Measurements from ENCODE around the gene ZNF225.

ZNF225 gene

DNA sequence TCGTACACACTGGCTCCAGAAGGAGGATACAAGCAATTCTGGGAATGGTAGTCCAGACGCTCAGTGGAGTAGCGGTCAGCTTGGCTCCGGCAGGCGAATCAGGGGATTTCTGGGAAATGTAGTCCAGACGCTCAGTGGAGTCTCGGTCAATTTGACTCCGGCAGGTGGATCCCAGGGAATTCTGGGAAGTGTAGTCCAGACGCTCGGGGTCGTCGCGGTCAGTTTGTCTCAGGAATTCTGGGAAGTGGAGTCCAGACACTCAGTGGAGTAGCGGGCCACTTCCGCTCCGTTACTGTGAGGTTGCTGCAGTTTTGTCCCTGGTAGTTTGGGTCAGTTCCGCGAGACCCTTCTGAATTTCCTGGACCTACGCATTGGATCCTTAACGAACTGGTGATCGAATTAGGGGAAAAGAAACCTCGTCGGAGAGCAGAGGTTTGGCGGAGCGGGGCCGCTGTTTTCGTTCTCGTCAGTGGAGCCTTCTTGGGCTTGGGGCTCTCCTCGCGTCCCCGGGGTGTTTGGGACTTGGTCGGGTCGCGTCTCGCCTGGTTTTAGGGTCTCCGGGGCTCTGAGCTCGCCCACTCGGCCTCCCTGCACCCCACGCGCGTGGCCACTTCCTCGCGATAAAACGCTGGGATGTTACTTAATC, at the start of gene ZNF225:
Gene ZNF225 (plus strand): TSS at position 262 of the 646 bp plus-strand sequence. CDS start 2,429 bp downstream, outside the sequence.
- H3K27me3 ChIP-seq (ENCODE audit: control insufficient read depth in 2 of 2, insufficient read depth in 2 of 2, low read length in 2 of 2): no peaks in the 10 kb centered on the region

DNA sequence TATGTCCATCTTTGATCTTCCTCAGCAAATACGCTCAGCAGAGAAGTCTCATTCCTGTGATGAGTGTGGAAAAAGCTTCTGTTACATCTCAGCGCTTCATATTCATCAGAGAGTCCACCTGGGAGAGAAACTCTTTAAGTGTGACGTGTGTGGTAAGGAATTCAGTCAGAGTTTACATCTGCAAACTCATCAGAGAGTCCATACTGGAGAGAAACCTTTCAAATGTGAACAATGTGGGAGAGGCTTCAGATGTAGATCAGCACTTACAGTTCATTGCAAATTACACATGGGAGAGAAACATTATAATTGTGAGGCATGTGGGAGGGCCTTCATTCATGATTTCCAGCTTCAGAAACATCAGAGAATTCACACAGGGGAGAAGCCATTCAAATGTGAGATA, 46.9 kb upstream of the ZNF225 start:
- Histone ChIP-seq H3K27me3 (ENCODE audit: control insufficient read depth in 2 of 2, insufficient read depth in 2 of 2, low read length in 2 of 2) (no peaks in the 10 kb centered on the region), H3K9me3 (ENCODE audit: control insufficient read depth in 2 of 2, low read length in 2 of 2) (peaks cover 24 to 26% of the 10 kb centered on the region in 2 donors), H3K36me3 (ENCODE audit: control insufficient read depth in 2 of 2, insufficient read depth in 2 of 2, low read length in 2 of 2) (peaks cover 43 to 50% of the 10 kb centered on the region in 2 donors), H3K27ac (ENCODE audit: low read depth in 2 of 2, low read length in 2 of 2) (no peak overlapping the region), H3K9ac (ENCODE audit: low read depth in 1 of 2, low read length in 2 of 2) (no peak overlapping the region), H3K4me3 (ENCODE audit: low read length in 2 of 2) (peak overlapping the region in 1 of 2 donors; percentile 20), H3K4me1 (ENCODE audit: control insufficient read depth in 2 of 2, insufficient read depth in 2 of 2, low read length in 2 of 2) (no peaks in the 10 kb centered on the region)

More for the DNA sequence above, at the start of gene ZNF225:
- Histone ChIP-seq H3K9ac (ENCODE audit: low read depth in 1 of 2, low read length in 2 of 2) (peak within 1 kb of the TSS; percentile 72 to 75), H3K36me3 (ENCODE audit: control insufficient read depth in 2 of 2, insufficient read depth in 2 of 2, low read length in 2 of 2) (peaks cover 4 to 12% of the 10 kb centered on the region in 2 donors), H3K9me3 (ENCODE audit: control insufficient read depth in 2 of 2, low read length in 2 of 2) (peaks cover 8% of the 10 kb centered on the region in 2 donors), H3K4me3 (ENCODE audit: low read length in 2 of 2) (peak within 1 kb of the TSS; percentile 82 to 94), H3K27ac (ENCODE audit: low read depth in 2 of 2, low read length in 2 of 2) (peak within 1 kb of the TSS; percentile 46 to 65), H3K4me1 (ENCODE audit: control insufficient read depth in 2 of 2, insufficient read depth in 2 of 2, low read length in 2 of 2) (peaks cover 5 to 10% of the 10 kb centered on the region in 2 donors)

- Histone ChIP-seq H3K27me3 (ENCODE audit: control insufficient read depth in 2 of 2, insufficient read depth in 2 of 2, low read length in 2 of 2) (no peaks in the 10 kb centered on the region), H3K4me1 (ENCODE audit: control insufficient read depth in 2 of 2, insufficient read depth in 2 of 2, low read length in 2 of 2) (peaks cover 0 to 3% of the 10 kb centered on the region in 2 donors), H3K27ac (ENCODE audit: low read depth in 2 of 2, low read length in 2 of 2) (no peak overlapping the region), H3K36me3 (ENCODE audit: control insufficient read depth in 2 of 2, insufficient read depth in 2 of 2, low read length in 2 of 2) (peaks cover 26% of the 10 kb centered on the region in 2 donors), H3K9ac (ENCODE audit: low read depth in 1 of 2, low read length in 2 of 2) (no peak overlapping the region), H3K9me3 (ENCODE audit: control insufficient read depth in 2 of 2, low read length in 2 of 2) (peaks cover 20 to 26% of the 10 kb centered on the region in 2 donors), H3K4me3 (ENCODE audit: low read length in 2 of 2) (no peak overlapping the region)
These were observed 43.8 kb upstream of the ZNF225 start for GRCh38 chr19:44069415-44069814.

- Histone ChIP-seq H3K27ac (ENCODE audit: low read depth in 2 of 2, low read length in 2 of 2) (peak within 1 kb of the TSS; percentile 52 to 56), H3K9ac (ENCODE audit: low read depth in 1 of 2, low read length in 2 of 2) (peak within 1 kb of the TSS; percentile 61 to 72), H3K36me3 (ENCODE audit: control insufficient read depth in 2 of 2, insufficient read depth in 2 of 2, low read length in 2 of 2) (peaks cover 3 to 5% of the 10 kb centered on the region in 2 donors), H3K4me3 (ENCODE audit: low read length in 2 of 2) (peak within 1 kb of the TSS; percentile 71 to 99), H3K9me3 (ENCODE audit: control insufficient read depth in 2 of 2, low read length in 2 of 2) (peaks cover 7 to 8% of the 10 kb centered on the region in 2 donors), H3K27me3 (ENCODE audit: control insufficient read depth in 2 of 2, insufficient read depth in 2 of 2, low read length in 2 of 2) (no peaks in the 10 kb centered on the region), H3K4me1 (ENCODE audit: control insufficient read depth in 2 of 2, insufficient read depth in 2 of 2, low read length in 2 of 2) (peaks cover 0 to 3% of the 10 kb centered on the region in 2 donors)
These were observed 41.2 kb upstream of the ZNF225 start, which contains the start of gene ZNF284 for GRCh38 chr19:44071824-44072542. TSS of gene ZNF284 (plus strand) at chr19:44072159. CDS start at chr19:44076390, 4,231 bp downstream.

DNA sequence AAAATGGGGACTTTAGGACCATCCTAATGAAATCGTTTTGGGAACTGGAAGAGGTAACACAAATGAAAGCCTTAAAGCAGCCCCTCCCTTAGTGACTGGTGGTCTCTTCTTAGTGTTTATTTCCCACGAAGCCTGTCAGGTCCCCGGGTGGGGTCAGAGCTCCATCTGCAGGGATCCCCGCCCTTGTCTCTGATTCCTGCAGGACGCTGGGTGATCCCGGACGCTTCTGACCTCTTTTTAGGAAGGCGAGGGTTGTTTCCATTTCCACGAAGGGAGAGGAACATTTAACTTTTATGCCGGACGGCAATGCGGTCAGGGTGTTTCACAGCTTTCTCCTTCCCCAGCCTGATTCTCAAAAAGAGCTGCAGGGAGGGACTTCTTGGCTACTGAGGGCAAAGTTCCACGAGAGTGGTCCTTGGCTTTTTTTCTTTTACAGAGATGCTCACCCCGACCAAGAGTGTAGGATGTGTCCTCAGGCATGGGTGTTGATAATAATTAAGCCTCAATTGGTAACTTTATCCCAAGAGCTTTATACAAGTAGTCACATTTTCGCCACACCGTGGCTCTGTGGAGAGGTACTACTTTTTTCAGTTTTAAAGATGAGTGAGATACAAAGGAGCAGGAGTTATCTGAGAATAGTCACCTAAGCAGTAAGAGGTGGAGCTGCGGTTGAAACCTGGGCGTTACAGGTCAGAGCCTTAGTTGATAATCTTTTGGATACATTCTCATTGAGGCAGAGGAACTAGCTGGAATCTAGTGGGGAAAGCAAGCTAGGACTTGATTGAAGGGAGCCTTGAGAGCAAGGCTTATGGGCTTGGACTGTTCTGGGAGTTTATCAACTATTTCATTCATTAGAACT, 40.4 kb upstream of the ZNF225 start:
- H3K27ac ChIP-seq (ENCODE audit: low read depth in 2 of 2, low read length in 2 of 2): no peak overlapping the region

GRCh38 chr19:44076325-44076724, 36.9 kb upstream of the ZNF225 start:
- Histone ChIP-seq H3K27me3 (ENCODE audit: control insufficient read depth in 2 of 2, insufficient read depth in 2 of 2, low read length in 2 of 2) (no peaks in the 10 kb centered on the region), H3K36me3 (ENCODE audit: control insufficient read depth in 2 of 2, insufficient read depth in 2 of 2, low read length in 2 of 2) (peaks cover 5 to 7% of the 10 kb centered on the region in 2 donors), H3K27ac (ENCODE audit: low read depth in 2 of 2, low read length in 2 of 2) (no peak overlapping the region), H3K4me3 (ENCODE audit: low read length in 2 of 2) (no peak overlapping the region), H3K9ac (ENCODE audit: low read depth in 1 of 2, low read length in 2 of 2) (no peak overlapping the region), H3K4me1 (ENCODE audit: control insufficient read depth in 2 of 2, insufficient read depth in 2 of 2, low read length in 2 of 2) (peaks cover 0 to 3% of the 10 kb centered on the region in 2 donors), H3K9me3 (ENCODE audit: control insufficient read depth in 2 of 2, low read length in 2 of 2) (no peaks in the 10 kb centered on the region)

More for the DNA sequence above, 40.4 kb upstream of the ZNF225 start:
- Histone ChIP-seq H3K27me3 (ENCODE audit: control insufficient read depth in 2 of 2, insufficient read depth in 2 of 2, low read length in 2 of 2) (no peaks in the 10 kb centered on the region), H3K4me1 (ENCODE audit: control insufficient read depth in 2 of 2, insufficient read depth in 2 of 2, low read length in 2 of 2) (peaks cover 0 to 3% of the 10 kb centered on the region in 2 donors), H3K9ac (ENCODE audit: low read depth in 1 of 2, low read length in 2 of 2) (peak overlapping the region; percentile 61 to 72), H3K4me3 (ENCODE audit: low read length in 2 of 2) (peak overlapping the region; percentile 71 to 99), H3K9me3 (ENCODE audit: control insufficient read depth in 2 of 2, low read length in 2 of 2) (peaks cover under 1 to 4% of the 10 kb centered on the region in 2 donors), H3K36me3 (ENCODE audit: control insufficient read depth in 2 of 2, insufficient read depth in 2 of 2, low read length in 2 of 2) (peaks cover 0 to 1% of the 10 kb centered on the region in 2 donors)

DNA sequence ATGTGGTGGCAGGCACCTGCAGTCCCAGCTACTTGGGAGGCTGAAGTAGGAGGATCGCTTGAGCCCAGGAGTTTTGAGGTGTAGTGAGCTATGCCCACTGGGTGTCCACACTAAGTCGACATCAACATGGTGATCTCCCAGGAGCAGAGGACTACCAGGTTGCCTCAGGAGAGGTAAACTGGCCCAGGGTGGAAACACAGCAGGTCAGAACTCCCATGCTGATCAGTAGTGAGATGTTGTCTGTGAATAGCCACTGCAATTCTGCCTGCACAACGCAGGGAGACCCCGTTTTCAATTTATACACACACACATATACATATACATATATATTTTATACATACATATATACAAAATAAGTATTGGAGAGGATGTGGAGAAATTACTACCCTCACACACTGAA, 21.1 kb upstream of the ZNF225 start:
- H3K27me3 ChIP-seq (ENCODE audit: control insufficient read depth in 2 of 2, insufficient read depth in 2 of 2, low read length in 2 of 2): no peaks in the 10 kb centered on the region
- peaks cover 4 to 7% of the 10 kb centered on the region in 2 donors for H3K36me3 ChIP-seq (ENCODE audit: control insufficient read depth in 2 of 2, insufficient read depth in 2 of 2, low read length in 2 of 2)
- H3K4me1 ChIP-seq (ENCODE audit: control insufficient read depth in 2 of 2, insufficient read depth in 2 of 2, low read length in 2 of 2): peaks cover 3 to 4% of the 10 kb centered on the region in 2 donors
- no peak overlapping the region for H3K4me3 ChIP-seq (ENCODE audit: low read length in 2 of 2)
- H3K9me3 ChIP-seq (ENCODE audit: control insufficient read depth in 2 of 2, low read length in 2 of 2): no peaks in the 10 kb centered on the region
- no peak overlapping the region for H3K27ac ChIP-seq (ENCODE audit: low read depth in 2 of 2, low read length in 2 of 2)
- no peak overlapping the region for H3K9ac ChIP-seq (ENCODE audit: low read depth in 1 of 2, low read length in 2 of 2)

- Histone ChIP-seq H3K4me1 (ENCODE audit: control insufficient read depth in 2 of 2, insufficient read depth in 2 of 2, low read length in 2 of 2) (peaks cover 3 to 4% of the 10 kb centered on the region in 2 donors), H3K9ac (ENCODE audit: low read depth in 1 of 2, low read length in 2 of 2) (peak within 1 kb of the TSS; percentile 86 to 87), H3K36me3 (ENCODE audit: control insufficient read depth in 2 of 2, insufficient read depth in 2 of 2, low read length in 2 of 2) (peaks cover 18 to 20% of the 10 kb centered on the region in 2 donors), H3K27ac (ENCODE audit: low read depth in 2 of 2, low read length in 2 of 2) (peak within 1 kb of the TSS; percentile 50 to 65), H3K27me3 (ENCODE audit: control insufficient read depth in 2 of 2, insufficient read depth in 2 of 2, low read length in 2 of 2) (no peaks in the 10 kb centered on the region), H3K9me3 (ENCODE audit: control insufficient read depth in 2 of 2, low read length in 2 of 2) (no peaks in the 10 kb centered on the region), H3K4me3 (ENCODE audit: low read length in 2 of 2) (peak within 1 kb of the TSS; percentile 66 to 93)
These were observed 19.1 kb upstream of the ZNF225 start, which contains the start of gene ZNF224 for GRCh38 chr19:44093931-44094765. TSS of gene ZNF224 (plus strand) at chr19:44094361. CDS start at chr19:44097874, 3,513 bp downstream.

DNA sequence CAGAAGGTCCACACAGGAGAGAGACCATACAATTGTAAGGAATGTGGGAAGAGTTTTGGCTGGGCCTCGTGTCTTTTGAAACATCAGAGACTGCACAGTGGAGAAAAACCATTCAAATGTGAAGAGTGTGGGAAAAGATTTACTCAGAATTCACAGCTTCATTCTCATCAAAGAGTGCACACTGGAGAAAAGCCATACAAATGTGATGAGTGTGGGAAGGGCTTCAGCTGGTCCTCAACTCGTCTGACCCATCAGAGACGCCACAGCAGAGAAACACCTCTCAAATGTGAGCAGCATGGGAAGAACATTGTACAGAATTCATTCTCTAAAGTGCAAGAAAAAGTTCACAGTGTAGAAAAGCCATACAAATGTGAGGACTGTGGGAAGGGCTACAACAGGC, 5.4 kb upstream of the ZNF225 start:
- Histone ChIP-seq H3K4me1 (ENCODE audit: control insufficient read depth in 2 of 2, insufficient read depth in 2 of 2, low read length in 2 of 2) (peaks cover 0 to 4% of the 10 kb centered on the region in 2 donors), H3K9ac (ENCODE audit: low read depth in 1 of 2, low read length in 2 of 2) (no peak overlapping the region), H3K27ac (ENCODE audit: low read depth in 2 of 2, low read length in 2 of 2) (no peak overlapping the region), H3K9me3 (ENCODE audit: control insufficient read depth in 2 of 2, low read length in 2 of 2) (peaks cover 29 to 33% of the 10 kb centered on the region in 2 donors), H3K4me3 (ENCODE audit: low read length in 2 of 2) (no peak overlapping the region), H3K36me3 (ENCODE audit: control insufficient read depth in 2 of 2, insufficient read depth in 2 of 2, low read length in 2 of 2) (peaks cover 28 to 33% of the 10 kb centered on the region in 2 donors), H3K27me3 (ENCODE audit: control insufficient read depth in 2 of 2, insufficient read depth in 2 of 2, low read length in 2 of 2) (no peaks in the 10 kb centered on the region)

Data from mucosa of rectum (tissue), 2 donors.